ENCODE measurements around the gene NUDT2.

Gene NUDT2

DNA sequence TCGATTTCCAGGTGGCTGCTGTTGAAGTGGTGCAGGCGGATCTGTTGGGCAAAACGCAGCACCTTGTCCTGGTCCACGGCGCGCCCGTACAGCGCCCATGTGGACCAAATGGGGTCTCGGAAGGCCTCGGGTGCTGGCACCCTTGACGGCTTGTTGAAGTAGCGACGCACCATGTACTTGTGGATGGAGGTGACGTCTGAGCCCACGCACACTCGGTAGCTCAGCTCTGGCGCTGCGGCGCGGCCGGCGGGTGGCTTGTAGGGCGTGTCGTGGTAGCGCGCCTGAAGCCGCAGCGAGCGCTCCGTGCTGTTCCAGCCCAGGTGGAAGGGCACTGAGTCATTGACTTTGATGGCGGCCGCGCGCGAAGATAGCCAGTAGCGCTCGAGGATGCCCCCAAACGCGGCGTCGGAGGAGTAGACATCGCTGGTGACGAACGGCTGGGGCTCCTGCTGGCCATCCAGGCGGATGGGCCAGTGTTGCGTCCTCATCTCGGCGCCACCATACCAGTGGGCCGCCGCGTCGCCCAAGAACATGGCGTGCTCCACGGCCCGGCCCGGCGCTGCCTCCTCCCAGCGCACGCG is 42.6 kb downstream of the NUDT2 start:
- no peak for DNase-seq

DNA sequence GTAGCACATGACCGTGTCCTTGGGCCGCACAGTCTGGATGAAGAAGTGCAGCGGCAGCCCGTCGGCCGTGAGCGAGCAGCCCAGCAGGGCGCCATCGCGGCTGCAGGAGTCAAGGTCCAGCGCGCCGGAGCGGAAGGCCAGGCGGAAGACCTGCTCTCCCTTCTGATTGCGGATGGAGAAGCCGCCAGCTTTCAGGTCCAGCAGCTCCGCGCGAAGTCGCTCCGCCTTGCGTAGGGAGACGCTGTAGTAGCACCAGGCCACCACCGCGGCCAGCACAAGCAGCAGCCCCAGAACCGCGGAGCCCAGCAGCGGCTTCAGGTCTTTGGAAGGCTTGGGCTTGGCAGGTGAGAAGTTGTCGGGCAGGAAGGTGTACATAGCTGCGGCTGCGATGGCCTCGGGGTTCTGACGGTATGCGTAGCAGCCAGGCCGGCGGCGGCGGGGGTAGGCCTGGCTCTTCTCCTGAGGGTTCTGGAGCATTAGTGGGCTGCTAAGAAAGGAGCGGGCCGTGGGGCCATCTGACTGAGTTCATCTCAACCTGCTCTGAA is 43.2 kb downstream of the NUDT2 start:
- DNase-seq, result no peak

DNA sequence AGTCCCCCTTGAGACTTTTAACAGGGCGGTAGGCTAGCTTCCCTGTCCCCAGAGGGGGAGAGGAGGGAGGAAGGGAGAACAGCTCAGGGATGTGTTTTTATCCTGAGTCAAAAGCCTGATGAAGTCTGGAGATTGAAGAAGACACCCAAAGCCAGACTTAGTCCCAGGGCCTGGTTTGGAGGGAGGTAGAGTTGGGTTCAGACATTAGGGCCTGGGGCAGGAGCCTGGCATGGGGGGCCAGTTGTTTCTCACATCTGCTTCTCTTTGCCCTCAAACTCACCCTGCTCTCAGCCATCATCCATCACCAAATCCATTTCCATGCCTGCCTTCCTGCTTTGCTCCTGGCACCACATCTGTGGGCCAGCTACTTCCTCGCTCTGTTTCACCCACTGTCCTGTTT is 44.4 kb downstream of the NUDT2 start:
- DNase-seq, result no peak

DNA sequence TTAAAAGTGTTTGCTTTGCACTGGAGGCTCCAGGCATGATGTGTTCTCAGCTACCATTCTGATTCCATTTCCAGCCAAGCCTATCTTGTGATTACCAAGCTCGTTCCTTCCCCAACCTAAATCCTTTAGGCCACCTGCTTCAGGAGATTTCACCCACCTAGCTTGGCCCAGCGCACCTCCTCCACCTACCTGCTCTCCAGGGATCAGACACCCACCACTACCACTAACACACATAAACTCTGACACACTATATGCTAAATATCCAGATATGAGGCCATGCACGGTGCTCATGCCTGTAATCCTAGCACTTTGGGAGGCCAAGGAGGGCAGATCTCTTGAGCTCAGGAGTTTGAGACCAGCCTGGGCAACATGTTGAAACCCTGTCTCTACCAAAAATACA is 45.0 kb downstream of the NUDT2 start:
- DNase-seq, result no peak

DNA sequence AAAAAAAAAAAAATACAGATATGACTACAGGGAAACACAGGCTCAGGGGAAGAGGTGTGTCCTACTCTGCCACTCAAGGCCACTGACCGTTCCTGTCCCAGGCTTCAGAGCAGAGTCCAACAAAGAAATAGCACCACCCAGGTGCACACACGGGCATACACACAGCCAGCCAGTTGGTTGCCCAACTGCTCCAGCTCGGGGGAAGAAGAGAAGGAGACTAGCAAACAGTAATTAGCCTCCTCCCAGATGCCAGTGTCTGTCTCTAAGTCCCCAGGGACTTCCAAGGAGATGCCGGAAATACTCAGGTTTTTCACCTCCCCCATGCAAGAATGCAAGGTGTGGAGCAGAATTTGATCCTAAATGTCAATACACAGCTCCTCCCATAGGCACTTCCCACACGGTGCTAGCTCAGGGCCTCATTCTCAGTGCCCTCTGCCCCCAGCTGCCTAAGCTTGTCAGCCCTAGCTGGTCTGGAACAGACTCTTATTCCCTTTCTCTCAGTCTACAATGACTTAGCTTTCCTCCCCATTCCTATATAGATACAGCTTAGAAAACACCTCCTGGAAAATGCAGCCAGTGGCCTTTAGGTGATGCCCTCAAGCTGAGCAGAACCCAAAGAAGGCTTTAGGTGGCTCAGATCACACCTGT is 45.7 kb downstream of the NUDT2 start:
- no peak for DNase-seq

DNA sequence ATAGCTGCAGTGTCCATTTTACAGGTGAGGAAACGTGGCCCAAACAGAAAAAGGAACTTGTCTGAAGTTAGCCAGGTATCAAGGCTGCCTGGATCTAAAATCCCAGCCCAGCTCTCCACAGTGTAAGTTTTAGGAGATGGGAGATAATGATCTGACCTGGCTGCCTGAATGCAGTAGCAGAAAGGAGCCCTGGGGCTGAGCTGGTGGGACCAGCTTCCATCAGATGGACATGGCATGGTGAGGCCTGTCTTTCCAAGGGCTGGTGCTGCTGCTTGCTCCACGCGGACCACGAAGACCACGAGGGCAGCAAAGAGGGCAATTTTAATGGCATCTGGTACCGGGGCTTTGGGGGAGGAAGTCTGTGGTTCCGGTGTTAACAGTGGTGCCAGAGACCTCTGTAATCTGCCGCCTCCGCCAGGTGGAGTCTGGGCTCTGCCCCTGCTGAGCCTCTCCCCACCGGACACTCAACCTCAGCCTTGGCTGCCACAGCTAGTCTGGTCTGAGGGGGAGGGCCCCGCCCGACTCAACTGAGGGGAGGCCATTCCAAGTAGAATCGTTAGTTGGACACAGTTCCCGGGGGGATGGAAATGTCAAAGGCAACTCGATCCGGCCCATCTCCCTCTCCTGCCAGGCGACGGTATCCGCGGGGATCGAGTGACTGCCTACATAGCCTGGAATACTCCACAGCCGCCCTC is 46.7 kb downstream of the NUDT2 start:
- peak; percentile 62 to 65 for DNase-seq

DNA sequence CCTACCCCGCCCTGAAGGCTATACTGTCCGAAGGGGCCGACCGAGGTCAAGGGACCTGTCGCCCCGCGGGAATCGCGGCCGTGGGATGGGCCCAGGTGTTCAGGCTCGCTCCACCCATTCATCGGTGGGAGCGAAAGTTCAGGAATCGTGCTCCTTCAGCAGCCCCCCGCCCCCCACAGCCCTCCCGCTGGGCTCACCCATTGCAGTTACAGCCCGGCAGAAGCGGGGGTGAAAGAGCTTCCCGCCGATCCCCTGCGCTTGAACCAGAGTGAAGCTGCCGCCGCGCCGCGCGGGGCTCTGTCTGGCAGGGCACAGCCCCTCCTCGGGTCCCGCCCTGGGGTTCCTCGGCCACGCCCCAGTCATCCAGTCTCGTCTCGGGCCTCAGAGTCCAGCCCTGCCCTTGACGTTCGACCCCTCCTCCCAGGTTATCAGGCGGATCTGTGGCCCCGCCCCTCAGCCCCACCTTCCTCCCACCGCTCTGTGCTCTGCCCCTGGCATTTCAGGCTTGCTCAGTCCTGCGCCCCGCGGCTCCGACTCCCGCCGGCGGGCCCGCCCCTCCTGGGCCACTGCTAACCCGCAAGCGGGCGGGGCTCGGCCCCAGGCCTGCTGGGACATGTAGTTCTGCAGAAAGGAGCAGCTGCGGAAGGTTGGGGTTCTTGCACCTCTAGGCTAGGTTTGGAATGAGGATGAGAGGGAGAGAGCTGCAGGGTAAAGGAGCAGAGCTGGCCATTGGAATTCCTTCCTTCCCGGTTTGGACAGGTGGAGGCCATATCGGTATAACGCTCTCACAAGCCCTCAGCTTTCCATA is 47.4 kb downstream of the NUDT2 start, which contains the start of gene MYORG:
Gene MYORG, minus strand, starts transcription at position 303 of the 808 bp plus-strand sequence. CDS start 3,955 bp downstream, outside the sequence.
- DNase-seq, result peak; percentile 98

DNA sequence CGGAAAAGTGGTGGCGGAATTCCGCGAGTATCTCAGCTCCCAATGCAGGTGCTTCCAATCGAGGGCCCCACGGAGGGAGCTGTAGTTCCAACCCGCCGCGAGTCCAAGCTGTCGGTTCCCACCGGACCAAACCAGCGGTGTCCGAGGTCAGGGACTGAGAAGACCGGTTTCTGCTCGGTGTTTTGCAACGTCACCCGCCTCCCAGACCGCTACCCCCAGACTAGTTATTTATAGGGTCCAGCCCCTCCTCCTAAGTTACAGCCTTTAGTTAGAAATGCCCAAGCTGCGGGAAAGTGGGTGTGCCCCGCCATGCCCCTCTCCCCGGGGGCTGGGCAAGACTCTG is 48.0 kb downstream of the NUDT2 start:
- DNase-seq, result no peak

DNA sequence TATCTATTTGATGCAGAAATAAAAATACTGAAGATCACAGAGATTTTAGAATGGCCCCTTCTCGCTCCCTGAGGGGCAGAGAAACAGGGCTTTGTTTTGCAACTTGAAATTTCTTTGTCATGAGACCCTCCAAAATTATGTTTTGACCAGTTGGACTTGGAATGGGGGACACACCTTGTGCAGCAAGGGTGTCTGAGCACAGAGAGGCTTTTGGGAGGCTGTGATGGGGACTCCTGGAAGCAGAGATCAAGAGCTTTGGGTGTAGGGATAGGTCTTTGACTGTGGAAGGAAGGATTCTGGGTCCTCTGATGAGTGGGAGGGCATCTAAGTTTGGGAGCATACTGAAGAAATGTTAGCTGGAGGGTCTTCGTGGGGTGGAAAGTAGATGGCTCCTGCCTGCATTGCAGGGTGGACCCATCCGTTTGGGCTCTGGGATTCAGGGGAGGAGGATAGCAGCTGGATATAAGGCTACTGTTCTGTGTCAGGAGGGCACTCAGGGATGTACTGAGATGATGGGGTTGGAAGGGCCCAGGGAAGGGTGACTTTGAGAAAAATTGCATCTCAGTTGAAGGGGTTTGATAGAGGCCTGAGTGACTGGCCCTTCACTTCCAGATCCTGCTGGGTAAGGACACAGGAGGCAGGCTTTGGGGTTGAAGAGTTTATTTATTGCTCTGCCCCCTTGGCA is 49.1 kb downstream of the NUDT2 start:
- no peak for DNase-seq

DNA sequence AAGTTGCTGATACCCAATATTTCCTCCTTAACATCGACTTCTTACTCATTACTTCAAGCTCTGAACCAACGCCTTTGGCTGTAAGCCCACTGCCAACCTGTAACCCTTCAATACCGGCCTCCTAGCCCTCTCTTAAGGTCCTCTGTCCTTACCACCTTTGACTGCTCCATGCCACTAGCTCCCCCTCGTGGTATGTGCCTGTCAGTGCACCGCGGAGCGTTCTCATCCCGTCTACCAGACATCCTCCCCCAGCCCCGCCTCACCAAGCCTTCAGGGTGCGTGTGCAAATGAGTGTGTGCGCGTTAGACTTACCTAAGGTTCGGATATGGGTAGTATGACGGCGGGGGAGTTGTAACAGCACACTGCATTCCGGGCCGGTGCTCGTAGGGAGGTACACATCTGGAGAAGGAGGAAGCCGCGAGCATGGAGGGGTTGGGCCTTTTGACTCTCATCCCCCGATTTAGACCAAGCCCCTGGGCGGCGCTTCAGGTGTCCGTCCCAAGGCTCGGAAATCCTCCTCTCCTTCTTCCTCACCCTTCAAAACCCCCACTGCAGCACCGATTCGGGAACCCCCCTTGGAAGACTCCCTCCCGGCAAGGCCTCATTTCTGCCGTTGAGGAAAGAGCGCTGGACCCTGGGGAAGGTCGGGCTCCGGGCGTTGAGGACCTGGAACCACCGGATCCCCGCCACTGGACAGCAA is 50.1 kb downstream of the NUDT2 start:
- DNase-seq, result peak; percentile 89 to 93

DNA sequence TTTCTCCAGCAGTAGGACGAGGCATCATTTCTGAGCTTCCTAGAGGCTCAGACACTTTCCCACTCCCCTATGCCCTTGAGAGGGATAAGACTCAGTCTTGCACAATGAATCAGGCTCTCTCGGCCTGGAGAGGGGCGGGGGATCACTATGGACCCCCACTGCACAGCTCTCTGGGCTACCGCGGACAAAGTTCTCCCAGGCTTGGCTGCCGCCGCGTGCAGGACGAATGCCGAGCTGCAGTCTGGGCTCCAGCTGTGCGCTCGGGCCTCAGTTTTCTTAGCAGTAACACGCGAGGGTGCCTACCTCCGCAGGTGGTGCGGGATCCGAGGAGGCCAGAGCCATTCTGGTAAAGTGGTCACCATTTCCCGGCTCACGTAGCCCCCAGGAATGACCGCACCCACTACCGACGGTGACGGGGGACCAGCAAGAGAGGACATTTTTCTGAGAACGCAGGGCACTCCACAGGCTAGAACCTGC is 50.7 kb downstream of the NUDT2 start:
- DNase-seq, result no peak

DNA sequence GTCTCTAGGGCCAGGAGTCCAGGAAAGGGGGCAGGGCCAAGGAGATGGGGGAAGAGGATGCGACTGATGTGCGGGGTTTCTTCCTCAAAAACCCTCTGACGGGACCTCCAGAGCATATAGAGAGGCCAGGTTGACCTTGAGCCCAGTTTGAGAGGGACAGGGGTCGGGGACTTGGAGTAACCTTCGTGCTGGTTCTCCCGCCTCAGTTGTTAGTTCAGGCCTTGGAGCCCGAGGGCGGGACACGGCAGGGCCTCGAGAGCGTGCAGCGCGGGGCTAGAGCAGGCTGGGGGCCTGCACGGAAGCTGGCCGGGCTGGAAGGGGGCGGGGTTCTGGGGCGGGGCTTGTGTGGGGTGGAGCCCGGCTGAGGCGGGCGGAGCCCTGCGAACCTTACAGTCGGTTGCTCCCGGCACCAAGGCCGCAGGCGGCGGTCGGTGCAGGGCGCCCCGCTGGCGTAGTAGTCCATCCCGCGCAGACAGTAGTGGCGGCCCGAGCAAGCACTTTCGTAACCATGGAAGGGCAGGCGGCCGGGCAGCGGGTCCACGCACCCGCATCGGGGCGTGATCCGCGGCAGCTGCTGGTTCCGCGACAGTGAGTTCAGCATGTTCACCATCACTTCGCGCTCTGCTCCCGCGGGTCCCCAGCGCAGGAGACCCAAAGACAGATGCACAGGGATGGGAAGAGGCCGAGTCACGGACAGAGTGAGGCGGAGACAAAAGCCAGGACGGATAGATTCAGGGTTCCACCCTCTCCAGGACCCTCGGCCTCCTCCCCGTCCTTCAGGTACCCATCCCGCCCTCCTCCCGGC is 51.3 kb downstream of the NUDT2 start:
- DNase-seq, result peak; percentile 80 to 81

DNA sequence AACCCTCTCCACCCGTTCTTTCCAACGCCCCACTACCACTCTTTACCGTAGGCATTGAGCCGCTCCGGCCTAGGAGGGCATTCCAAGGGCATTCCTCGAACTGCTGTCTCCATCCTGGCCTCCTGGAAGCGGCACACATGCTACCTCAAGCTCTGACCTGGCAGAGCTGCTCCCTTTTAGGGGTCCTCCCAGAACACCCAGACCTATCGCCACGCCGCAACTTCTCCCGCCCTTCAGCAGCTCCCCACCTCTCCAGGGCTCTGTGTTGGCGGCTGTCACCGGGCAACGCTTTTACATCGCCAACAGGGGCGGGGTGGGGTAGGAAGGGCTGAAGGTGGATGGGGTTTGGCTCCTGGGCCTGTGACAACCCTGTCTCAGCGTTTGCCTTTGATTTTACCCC is 52.0 kb downstream of the NUDT2 start:
- peak in 1 of 2 donors; percentile 15 for DNase-seq

DNA sequence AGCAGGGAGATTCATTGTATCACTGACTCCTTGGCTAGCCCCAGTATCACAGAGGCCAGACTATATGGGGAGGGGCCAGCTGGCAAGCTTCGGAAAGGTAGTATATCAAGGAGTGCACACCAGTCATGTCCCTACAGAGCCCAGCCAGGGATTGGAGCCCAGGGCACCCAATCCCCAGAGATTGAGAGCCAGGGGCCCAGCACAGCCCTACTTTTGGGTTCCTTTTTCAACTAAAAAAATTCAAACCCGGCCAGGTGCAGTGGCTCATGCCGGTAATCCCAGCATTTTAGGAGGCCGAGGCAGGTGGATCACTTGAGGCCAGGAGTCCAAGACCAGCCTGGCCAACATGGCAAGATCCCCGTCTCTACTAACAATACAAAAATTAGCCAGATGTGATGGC is 52.7 kb downstream of the NUDT2 start:
- DNase-seq, result no peak

DNA sequence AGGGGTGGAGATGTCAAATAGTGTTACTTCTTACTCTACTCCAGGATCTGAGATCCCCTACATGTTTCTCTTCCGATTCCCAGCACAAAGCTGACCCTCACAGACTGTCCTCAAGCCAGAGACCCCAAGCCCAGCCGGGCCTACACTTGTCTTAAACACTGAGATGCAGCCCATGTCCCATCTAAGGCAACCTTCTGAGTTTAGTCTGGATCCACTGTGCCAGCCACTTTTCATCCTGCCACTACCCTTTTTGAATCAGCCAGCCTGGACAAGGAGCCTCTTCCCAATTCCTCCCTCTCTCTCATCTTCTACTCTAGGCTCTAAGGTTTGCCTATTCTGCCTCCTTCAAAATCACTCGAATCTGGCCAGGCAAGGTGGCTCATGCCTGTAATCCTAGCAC is 53.5 kb downstream of the NUDT2 start:
- DNase-seq, result no peak

DNA sequence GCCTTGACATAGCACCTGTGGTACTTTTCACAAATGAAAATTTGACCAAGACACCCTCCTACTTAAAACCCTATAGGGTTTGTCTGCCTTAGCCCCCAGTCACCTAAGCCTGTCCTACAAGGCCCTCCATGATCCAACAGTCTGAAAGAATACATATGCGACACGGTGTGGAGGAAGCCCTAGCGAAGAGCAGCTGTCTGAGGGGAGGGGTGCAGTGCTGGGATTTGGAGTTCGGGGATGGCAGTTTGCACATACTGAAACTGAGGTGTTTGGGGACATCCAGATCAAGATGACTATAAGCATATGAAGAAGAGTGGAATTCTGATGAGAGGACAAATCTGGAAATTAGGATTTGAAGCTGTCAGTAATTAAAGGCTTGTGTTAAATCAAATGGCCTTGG is 54.5 kb downstream of the NUDT2 start:
- no peak for DNase-seq

DNA sequence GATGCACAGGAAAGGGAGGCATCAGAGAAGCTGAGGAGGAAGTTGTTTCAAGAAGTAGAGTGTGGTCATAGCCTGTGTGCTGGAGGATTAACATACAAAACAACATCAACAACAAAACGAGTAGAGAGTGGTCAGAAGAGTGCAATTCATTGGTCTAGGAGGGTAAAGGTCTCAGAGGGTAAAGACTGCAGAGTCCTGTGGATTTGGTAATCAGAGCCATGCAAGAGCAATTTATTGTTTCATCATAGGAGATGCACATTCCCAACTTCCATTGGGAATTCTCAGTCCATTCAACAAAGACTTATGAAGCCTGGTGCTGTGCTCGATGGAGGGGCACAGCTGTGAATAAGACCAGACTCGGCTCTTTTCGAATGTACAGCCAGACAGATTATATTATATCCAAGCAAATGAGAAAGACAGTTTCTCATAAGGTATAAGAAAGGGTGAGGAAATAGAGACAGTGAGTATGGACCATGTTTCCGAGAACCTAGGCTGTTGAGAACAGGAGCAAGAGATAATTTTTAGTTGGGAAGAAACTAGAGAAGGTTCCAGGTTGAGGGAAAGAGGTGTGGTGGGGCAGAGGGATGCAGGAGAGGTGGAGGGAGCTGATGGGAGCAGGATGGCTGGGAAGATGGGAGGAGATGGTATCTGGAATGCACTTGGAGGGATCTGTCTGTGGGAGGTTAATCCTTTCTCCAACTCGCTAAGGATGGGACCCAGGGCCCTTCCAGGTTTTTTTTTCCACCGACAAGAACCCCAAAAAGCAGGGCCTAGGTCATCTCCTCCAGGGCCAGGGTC is 55.2 kb downstream of the NUDT2 start:
- DNase-seq, result no peak

DNA sequence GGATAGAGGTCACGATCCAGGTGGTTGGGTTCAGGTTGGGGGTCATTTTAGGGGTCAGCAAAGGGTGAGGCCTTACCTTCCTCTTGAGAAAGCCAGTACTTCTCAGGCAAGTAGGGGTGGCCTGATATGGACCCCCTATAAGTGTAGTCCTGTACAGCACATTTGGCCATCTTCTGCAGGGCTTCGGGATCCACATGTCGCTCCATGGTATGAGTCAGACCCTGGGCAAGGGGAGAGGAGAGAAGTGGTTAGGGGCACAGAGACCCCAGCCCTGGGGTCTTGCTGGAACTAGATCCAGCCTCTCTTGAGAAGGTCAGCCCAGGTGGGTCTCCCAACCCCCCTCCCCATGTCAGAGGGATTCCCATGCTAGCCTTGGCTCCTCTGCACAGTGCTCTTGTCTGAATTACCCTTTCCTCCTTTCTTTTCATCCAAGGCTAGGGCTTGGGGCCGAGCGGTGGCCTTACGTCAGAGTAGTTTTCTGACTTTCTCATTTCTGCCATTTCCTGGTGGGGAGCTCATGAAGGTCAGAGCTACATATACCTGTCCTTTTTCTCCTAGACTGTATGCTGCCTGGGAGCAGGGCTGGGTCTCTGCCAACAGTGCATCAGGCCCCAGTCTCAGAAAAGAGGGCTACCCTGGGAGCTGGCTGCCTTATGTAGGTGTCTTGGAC is 56.3 kb downstream of the NUDT2 start:
- no peak for DNase-seq

DNA sequence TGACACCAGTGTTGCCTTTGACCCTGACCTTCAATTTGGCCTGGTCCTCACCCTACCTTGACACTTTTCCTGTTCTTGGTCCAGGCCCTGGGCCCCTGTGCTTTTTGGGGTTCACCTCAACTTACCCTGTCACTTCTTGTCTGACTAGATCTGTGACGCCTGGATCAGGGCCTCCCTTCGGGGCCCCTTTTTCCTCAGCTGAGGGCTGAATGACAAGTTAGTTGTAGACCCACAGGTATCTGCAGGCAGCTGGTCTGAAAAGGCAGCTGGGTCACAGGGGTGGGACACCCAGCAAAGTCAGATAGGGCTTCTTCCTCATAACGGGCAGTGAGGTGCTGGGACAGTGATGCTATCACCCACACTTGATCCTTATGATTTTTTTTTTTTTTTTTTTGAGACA is 57.3 kb downstream of the NUDT2 start:
- no peak for DNase-seq

DNA sequence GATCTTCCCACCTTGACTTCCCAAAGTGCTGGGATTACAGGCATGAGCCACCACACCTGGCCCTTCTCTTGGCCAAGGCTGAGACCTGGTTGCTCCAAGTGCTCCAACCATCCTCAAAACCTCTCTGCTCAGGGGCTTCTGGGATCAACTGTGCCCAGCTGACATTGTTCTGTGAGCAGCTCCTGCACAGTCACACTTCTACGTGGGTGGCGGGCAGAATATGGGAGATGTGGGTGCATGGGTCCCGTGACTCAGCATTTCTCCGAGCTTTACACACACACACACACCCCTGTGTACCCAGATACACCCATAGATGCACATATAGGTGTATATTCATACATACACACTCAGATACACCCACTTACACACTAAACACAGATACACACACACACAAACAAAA is 57.9 kb downstream of the NUDT2 start:
- DNase-seq, result no peak
